K562 (cell line): ENCODE data around the gene TBC1D5. TPM values are rescaled to one million over a fixed set of nuclear protein-coding genes. Genes with fewer than 3 reads are reported as not detected.

Experiments used
- COPS2 ChIP-seq: fragments of 450-650 bp; conservative IDR thresholded peaks from 2 replicates; pipeline ENCODE4 v1.6.1; 2016; ENCODE audit warnings: mild to moderate bottlenecking, moderate library complexity
- DPF2 ChIP-seq: fragments of 450-650 bp; IDR thresholded peaks from 2 replicates; pipeline ENCODE4 v1.6.1; 2016
- FOXM1 ChIP-seq, 2 experiments: fragments of 450-650 bp in 1 of 2; sonication (generic) in 1 of 2; formaldehyde crosslinking in 1 of 2; IDR thresholded peaks; 2 replicates each; pipeline versions ENCODE4 v1.6.1 to v1.9.0; 2017 to 2022; ENCODE audit warnings: low read depth in 2 of 2, mild to moderate bottlenecking in 2 of 2, missing genetic modification reagents in 1 of 2, moderate library complexity in 1 of 2
- MIER1 ChIP-seq: fragments of 450-650 bp; IDR thresholded peaks from 2 replicates; pipeline ENCODE4 v1.6.1; 2016; ENCODE audit warnings: antibody characterized with exemption, mild to moderate bottlenecking, low read depth
- NR1H2 ChIP-seq: sonication (generic); formaldehyde crosslinking; IDR thresholded peaks from 2 replicates; pipeline ENCODE4 v1.4.0; 2020; ENCODE audit warnings: mild to moderate bottlenecking, missing genetic modification reagents
- RBM25 ChIP-seq: fragments of 200-400 bp; formaldehyde crosslinking; IDR thresholded peaks from 2 replicates; pipeline ENCODE4 v1.6.1; 2018; ENCODE audit warnings: low read length, low read depth, moderate library complexity; ENCODE audit not compliant: severe bottlenecking
- SMARCA4 ChIP-seq: fragments of 450-650 bp; IDR thresholded peaks from 2 replicates; pipeline ENCODE4 v1.6.1; 2016
- ZNF274 ChIP-seq: IDR thresholded peaks from 2 replicates; pipeline ENCODE4 v1.6.1; 2011; ENCODE audit warnings: low read depth, mild to moderate bottlenecking, low read length, moderate library complexity, borderline replicate concordance
- ZNF347 ChIP-seq: fragments of 450-650 bp; formaldehyde crosslinking; IDR thresholded peaks from 2 replicates; pipeline ENCODE4 v1.4.0; 2020; ENCODE audit warnings: low read depth, mild to moderate bottlenecking, moderate library complexity
- polyA plus RNA-seq, 8 experiments: library from polyadenylated mRNA; depleted of rRNA in 4 of 8; stranded (reverse) in 5 of 8; unstranded in 3 of 8; fragments of >200 nt; fragmentation: Nextera tagmentation in 2 of 8; fragmentation: Illumina TruSeq in 1 of 8; extraction: Ambion mirVana in 2 of 8; extraction: Trizol in 1 of 8; gene quantifications; 2 replicates each; pipeline versions ENCODE4 v1.2.1 to v1.2.3, GENCODE V29; 2011 to 2014; ENCODE audit warnings: inconsistent platforms in 1 of 8, missing spikeins in 1 of 8
- total RNA-seq, 7 experiments: library from RNA; depleted of rRNA in 6 of 7; stranded (reverse); fragments of >200 nt in 6 of 7; fragmentation: Illumina TruSeq in 2 of 7; extraction: Trizol in 2 of 7; gene quantifications; 2 replicates each; pipeline versions ENCODE4 v1.2.1 to v1.2.3, GENCODE V29; 2011 to 2021; ENCODE audit warnings: low replicate concordance in 1 of 7
- TF ChIP-seq, protein P1 (sequence below): fragments of 250-450 bp; sonication (Bioruptor Pico); IDR thresholded peaks from 2 replicates; pipeline ENCODE4 v1.8.0; 2022; ENCODE audit warnings: moderate library complexity, mild to moderate bottlenecking, inconsistent platforms
- TF ChIP-seq, protein P2 (sequence below): sonication (generic); formaldehyde crosslinking; IDR thresholded peaks from 2 replicates; pipeline ENCODE4 v1.8.1; 2023; ENCODE audit warnings: mild to moderate bottlenecking, missing genetic modification reagents
- TF ChIP-seq, protein P3 (sequence below), 2 experiments: fragments of 450-650 bp; formaldehyde crosslinking in 1 of 2; IDR thresholded peaks; 2 replicates each; pipeline versions ENCODE4 v1.4.0 to v1.6.1; 2014 to 2020; ENCODE audit warnings: mild to moderate bottlenecking in 2 of 2, borderline replicate concordance in 1 of 2, low read depth in 1 of 2
- TF ChIP-seq, protein P4 (sequence below): fragments of 450-650 bp; conservative IDR thresholded peaks from 2 replicates; pipeline ENCODE4 v1.6.1; 2016; ENCODE audit warnings: missing genetic modification characterization, low read depth, mild to moderate bottlenecking, control low read depth, missing compliant biosample characterization
- TF ChIP-seq, protein P5 (sequence below): fragments of 250-450 bp; sonication (Bioruptor Pico); IDR thresholded peaks from 2 replicates; pipeline ENCODE4 v1.5.0; 2020; ENCODE audit warnings: mild to moderate bottlenecking

TBC1D5 gene
- total and polyA plus RNA-seq, 9 of the 15 experiments (the other 6 are each of a cell fraction or from before 2014, with no cell fraction given): 2.9 to 38.1 (median 25.6) TPM

DNA sequence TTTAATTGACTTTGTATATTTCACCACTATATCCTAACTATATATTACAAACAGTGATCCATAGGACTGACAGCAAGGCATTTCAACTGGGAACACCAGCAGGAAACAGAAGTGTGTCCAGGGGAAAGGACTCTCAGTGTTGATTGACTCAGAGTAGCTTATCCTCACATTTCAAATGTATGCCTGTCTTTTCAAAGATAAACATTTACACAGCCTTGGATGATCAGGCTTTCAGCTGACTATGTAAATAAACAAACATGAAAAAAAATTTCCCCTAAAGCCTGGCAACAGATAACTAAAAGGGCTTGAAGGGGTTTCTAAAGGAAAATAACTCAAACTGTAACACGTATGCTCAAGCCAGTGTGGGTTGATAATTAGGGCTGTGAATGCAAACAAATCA is 321.8 kb downstream of the TBC1D5 start (continued):
- TF ChIP-seq, protein P1, sequence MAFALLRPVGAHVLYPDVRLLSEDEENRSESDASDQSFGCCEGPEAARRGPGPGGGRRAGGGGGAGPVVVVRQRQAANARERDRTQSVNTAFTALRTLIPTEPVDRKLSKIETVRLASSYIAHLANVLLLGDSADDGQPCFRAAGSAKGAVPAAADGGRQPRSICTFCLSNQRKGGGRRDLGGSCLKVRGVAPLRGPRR (CRISPR knock-in tag): no peak
- TF ChIP-seq, protein P2, sequence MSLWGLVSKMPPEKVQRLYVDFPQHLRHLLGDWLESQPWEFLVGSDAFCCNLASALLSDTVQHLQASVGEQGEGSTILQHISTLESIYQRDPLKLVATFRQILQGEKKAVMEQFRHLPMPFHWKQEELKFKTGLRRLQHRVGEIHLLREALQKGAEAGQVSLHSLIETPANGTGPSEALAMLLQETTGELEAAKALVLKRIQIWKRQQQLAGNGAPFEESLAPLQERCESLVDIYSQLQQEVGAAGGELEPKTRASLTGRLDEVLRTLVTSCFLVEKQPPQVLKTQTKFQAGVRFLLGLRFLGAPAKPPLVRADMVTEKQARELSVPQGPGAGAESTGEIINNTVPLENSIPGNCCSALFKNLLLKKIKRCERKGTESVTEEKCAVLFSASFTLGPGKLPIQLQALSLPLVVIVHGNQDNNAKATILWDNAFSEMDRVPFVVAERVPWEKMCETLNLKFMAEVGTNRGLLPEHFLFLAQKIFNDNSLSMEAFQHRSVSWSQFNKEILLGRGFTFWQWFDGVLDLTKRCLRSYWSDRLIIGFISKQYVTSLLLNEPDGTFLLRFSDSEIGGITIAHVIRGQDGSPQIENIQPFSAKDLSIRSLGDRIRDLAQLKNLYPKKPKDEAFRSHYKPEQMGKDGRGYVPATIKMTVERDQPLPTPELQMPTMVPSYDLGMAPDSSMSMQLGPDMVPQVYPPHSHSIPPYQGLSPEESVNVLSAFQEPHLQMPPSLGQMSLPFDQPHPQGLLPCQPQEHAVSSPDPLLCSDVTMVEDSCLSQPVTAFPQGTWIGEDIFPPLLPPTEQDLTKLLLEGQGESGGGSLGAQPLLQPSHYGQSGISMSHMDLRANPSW (CRISPR knock-in tag): no peak
- TF ChIP-seq, protein P3, sequence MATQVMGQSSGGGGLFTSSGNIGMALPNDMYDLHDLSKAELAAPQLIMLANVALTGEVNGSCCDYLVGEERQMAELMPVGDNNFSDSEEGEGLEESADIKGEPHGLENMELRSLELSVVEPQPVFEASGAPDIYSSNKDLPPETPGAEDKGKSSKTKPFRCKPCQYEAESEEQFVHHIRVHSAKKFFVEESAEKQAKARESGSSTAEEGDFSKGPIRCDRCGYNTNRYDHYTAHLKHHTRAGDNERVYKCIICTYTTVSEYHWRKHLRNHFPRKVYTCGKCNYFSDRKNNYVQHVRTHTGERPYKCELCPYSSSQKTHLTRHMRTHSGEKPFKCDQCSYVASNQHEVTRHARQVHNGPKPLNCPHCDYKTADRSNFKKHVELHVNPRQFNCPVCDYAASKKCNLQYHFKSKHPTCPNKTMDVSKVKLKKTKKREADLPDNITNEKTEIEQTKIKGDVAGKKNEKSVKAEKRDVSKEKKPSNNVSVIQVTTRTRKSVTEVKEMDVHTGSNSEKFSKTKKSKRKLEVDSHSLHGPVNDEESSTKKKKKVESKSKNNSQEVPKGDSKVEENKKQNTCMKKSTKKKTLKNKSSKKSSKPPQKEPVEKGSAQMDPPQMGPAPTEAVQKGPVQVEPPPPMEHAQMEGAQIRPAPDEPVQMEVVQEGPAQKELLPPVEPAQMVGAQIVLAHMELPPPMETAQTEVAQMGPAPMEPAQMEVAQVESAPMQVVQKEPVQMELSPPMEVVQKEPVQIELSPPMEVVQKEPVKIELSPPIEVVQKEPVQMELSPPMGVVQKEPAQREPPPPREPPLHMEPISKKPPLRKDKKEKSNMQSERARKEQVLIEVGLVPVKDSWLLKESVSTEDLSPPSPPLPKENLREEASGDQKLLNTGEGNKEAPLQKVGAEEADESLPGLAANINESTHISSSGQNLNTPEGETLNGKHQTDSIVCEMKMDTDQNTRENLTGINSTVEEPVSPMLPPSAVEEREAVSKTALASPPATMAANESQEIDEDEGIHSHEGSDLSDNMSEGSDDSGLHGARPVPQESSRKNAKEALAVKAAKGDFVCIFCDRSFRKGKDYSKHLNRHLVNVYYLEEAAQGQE (IDR thresholded peaks at IDR 0.05; ENCODE audit: borderline replicate concordance): no peak
- TF ChIP-seq, protein P3 (CRISPR knock-in tag; IDR thresholded peaks at IDR 0.05; ENCODE audit: low read depth): no peak
- TF ChIP-seq NR1H2 (CRISPR knock-in tag) (no peak), DPF2 (no peak), ZNF274 (no peak), FOXM1 (IDR thresholded peaks at IDR 0.05; ENCODE audit: low read depth) (peak; percentile 75), FOXM1 (CRISPR knock-in tag; IDR thresholded peaks at IDR 0.05; ENCODE audit: low read depth) (no peak), SMARCA4 (no peak), RBM25 (no peak), MIER1 (no peak), ZNF347 (CRISPR knock-in tag) (no peak), COPS2 (no peak)
- TF ChIP-seq, protein P4, sequence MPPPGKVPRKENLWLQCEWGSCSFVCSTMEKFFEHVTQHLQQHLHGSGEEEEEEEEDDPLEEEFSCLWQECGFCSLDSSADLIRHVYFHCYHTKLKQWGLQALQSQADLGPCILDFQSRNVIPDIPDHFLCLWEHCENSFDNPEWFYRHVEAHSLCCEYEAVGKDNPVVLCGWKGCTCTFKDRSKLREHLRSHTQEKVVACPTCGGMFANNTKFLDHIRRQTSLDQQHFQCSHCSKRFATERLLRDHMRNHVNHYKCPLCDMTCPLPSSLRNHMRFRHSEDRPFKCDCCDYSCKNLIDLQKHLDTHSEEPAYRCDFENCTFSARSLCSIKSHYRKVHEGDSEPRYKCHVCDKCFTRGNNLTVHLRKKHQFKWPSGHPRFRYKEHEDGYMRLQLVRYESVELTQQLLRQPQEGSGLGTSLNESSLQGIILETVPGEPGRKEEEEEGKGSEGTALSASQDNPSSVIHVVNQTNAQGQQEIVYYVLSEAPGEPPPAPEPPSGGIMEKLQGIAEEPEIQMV (tag): no peak
- TF ChIP-seq, protein P5, sequence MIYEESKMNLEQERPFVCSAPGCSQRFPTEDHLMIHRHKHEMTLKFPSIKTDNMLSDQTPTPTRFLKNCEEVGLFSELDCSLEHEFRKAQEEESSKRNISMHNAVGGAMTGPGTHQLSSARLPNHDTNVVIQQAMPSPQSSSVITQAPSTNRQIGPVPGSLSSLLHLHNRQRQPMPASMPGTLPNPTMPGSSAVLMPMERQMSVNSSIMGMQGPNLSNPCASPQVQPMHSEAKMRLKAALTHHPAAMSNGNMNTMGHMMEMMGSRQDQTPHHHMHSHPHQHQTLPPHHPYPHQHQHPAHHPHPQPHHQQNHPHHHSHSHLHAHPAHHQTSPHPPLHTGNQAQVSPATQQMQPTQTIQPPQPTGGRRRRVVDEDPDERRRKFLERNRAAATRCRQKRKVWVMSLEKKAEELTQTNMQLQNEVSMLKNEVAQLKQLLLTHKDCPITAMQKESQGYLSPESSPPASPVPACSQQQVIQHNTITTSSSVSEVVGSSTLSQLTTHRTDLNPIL (CRISPR knock-in tag): no peak
